GM18870 (cell line): ENCODE results near the gene MSLN.
"Not testable (repeated sequence)": the region's sequence is repeated elsewhere in the genome, so short reads cannot be mapped to it uniquely, and the experiment has no call there.

Experiments
- ATAC-seq: cut with Tn5 transposase; IDR thresholded peaks from one replicate; pipeline ENCODE4 v1.9.1; 2021; ENCODE audit warnings: moderate library complexity; ENCODE audit not compliant: unreplicated experiment

The MSLN gene

DNA sequence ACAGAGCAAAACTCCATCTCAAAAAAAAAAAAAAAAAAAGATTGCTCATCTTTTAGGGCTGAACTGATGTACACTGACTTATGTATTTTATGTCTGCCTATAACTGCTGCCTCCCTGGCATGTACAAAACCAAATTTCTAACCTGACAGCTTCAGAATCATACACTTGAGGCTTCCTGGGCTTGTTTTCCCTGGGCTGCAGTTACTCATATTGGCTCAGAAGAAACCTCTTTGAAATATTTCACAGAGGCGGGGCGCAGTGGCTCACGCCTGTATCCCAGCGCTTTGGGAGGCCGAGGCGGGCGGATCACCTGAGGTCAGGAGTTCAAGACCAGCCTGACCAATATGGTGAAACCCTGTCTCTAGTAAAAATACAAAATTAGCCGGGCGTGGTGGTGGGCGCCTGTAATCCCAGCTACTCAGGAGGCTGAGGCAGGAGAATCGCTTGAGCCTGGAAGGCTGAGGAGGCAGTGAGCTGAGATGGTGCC, 6.4 kb upstream of the MSLN start:
- ATAC-seq = not testable (repeated sequence)

GRCh38 chr16:754656-755055, 5.9 kb upstream of the MSLN start:
- ATAC-seq = no peak

- no peak for ATAC-seq
These were observed 4.1 kb upstream of the MSLN start for GRCh38 chr16:756428-756827.

GRCh38 chr16:759110-759910, 1.2 kb upstream of the MSLN start:
- ATAC-seq = no peak

DNA sequence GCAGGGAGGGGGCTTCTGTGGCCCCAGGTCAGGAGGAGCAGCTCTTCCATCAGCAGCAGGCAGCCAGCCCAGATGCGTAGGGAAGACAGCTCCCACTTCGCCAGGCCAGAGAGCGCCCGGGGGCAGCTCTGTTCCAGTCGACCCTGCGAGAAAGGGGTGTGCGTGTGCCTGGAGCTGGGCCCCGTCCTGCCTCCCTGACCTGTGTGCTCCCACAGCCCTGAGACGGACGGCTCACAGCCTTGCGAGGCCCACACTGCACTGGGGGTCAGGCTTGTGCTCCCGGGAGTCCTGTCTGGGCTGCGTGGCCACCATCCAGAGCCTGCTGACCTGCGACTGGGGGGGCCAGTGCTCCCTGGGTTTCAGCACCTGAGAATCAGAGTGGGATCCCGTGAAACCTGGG, 469 bp upstream of the MSLN start:
- no peak for ATAC-seq

GRCh38 chr16:761625-762513, 1.3 kb downstream of the MSLN start:
- no peak for ATAC-seq

DNA sequence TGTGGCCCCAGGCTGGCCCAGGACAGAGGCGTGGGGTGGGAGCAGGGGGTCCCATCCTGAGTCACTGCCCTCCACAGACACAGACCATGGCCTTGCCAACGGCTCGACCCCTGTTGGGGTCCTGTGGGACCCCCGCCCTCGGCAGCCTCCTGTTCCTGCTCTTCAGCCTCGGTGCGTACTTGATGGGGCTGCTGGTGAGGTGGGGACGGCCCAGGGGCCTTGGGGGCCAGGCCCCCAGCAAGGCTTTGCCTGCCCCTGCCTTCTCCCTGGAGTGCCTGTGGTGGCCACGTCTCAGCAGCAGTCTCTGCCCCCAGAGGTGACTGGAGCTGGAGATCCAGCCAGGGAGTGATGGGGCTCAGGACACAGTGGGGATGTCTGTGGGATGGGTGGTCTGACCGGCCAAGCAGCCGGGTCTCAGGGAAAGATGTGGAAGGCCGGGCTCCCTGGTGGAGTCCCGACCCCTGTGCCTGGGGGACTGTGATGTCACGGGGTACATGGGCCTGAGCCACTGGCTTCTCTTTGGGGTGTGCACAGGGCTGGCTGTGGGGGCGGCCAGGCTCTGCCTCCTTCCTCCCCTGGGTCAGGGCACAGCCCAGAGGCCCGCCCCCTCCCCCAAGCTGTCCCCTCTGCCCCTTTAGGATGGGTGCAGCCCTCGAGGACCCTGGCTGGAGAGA, 2.2 kb downstream of the MSLN start:
- no peak for ATAC-seq

DNA sequence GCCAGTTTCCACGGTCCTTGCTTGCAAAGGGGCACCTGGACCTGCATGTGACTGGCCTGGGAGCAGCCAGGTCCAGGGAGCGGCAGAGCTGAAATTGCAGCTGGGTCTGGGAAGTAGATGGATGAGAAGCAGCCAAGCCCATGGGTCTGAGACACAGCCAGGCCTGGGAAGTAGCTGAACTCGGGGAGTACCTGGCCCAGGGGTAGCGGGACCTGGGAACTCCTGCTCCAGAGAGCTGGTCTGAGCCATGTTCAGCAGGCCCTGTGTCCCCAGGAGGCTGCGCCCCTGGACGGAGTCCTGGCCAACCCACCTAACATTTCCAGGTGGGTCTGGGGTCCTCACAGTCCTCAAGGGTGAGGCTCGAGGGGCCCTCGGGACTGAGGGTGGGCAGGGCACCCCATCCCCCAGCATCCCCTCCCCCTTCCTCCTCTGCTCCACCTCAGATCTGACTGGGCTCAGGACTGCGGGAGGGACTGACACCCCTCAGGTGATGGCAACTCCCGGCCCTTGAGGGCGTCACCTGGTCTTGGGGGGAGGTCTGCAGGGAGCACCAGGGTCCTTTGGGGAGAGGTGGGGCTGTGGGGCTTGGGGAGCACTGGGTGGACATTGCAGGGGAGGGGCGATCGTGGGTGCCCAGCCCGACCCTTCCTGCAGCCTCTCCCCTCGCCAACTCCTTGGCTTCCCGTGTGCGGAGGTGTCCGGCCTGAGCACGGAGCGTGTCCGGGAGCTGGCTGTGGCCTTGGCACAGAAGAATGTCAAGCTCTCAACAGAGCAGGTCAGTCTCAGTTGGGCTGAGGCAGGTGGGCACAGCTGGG, 3.0 kb downstream of the MSLN start:
- ATAC-seq = no peak

DNA sequence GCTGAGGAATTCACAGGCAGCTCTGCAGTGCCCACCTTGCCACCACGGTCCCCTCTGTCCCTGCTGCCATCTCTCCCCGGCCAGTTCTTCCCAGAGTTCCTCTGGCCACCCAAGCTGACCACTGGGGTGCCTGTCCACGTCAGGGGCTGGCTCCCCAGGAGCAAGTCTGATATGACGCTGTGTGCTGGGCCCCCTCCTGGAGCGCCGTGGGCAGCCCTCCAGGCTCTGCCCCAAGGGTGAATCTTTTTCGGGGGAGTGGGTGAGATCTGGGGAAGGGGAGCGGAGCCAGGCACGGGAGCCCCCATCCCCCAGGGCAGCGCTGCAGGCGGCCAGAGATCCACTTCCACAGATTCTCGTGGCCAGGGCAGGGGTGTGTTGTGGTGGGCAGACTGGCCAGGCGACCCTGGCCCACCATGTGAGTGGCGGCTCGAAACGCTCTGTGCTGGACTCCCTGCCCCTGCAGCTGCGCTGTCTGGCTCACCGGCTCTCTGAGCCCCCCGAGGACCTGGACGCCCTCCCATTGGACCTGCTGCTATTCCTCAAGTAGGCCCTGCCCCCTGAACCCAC, 3.7 kb downstream of the MSLN start:
- ATAC-seq = no peak

DNA sequence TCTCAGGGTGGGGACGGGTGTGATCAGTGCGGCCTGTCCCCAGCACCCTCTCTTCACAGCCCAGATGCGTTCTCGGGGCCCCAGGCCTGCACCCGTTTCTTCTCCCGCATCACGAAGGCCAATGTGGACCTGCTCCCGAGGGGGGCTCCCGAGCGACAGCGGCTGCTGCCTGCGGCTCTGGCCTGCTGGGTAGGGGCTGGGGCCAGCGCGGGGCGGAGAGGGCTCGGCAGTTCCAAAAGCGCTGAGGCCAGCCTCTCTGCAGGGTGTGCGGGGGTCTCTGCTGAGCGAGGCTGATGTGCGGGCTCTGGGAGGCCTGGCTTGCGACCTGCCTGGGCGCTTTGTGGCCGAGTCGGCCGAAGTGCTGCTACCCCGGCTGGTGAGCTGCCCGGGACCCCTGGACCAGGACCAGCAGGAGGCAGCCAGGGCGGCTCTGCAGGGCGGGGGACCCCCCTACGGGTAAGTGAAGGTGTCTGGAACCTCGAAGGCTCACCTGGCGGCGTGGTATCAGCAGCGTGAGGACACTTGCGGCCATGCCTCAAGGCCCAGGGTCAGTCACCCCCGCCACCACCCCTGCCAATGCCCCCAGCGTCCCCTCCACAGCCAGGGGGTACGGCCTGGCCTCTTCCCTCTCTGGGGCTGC, 4.4 kb downstream of the MSLN start:
- no peak for ATAC-seq

DNA sequence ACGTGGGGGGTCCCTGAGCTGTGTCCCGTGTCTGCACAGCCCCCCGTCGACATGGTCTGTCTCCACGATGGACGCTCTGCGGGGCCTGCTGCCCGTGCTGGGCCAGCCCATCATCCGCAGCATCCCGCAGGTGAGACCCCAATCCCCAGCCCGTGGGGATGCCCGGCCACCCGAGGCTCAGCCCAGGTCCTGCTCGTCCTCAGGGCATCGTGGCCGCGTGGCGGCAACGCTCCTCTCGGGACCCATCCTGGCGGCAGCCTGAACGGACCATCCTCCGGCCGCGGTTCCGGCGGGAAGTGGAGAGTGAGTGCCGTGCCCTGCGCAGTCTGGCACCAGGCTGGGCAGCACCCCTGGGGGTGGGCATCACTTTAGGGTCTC, 4.9 kb downstream of the MSLN start:
- no peak for ATAC-seq

- ATAC-seq = no peak
These were observed 5.7 kb downstream of the MSLN start for GRCh38 chr16:766008-766819.

- ATAC-seq = no peak
These were observed 6.5 kb downstream of the MSLN start for GRCh38 chr16:766820-767640.

DNA sequence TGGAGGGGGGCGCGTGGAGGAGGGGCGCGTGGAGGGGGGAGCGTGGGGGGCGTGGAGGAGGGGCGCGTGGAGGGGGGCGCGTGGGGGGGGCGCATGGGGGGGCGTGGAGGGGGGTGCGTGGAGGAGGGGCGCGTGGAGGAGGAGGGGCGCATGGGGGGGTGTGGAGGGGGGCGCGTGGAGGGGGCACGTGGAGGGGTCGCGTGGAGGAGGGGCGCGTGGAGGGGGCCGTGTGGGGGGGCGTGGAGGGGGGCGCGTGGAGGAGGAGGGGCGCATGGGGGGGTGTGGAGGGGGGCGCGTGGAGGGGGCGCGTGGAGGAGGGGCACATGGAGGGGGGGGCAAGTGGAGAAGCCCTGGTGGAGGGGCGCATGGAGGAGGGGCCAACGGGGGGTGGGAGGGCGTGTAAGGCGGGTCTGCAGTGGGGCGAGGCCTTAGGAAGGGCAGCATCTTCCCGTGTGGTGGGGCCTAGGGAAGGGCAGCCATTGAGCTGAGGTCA, 7.3 kb downstream of the MSLN start:
- no peak for ATAC-seq

- ATAC-seq = no peak
These were observed 7.9 kb downstream of the MSLN start for GRCh38 chr16:768428-768827.

- no peak for ATAC-seq
These were observed 8.8 kb downstream of the MSLN start for GRCh38 chr16:769184-769784.

GRCh38 chr16:769934-770333, 9.4 kb downstream of the MSLN start:
- ATAC-seq = no peak

DNA sequence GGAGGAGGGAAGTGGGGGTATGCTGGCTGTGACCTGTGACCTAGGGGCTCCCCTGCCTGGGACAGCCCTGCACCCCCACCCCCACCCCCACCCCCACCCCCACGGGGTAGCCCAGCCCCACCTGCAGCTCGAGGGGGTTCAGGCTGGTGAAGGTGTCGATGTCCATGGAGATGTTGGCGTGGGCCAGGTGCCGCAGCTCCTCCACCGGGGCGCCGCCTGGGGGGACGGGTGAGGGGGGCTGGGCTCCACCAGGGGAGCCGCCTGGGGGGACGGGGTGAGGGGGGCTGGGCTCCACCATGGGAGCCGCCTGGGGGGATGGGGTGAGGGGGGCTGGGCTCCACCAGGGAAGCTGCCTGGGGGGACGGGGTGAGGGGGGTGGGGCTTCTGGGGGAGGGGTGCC, 9.9 kb downstream of the MSLN start:
- no peak for ATAC-seq
